GM21447 (cell line): ENCODE data around the gene TRA2B.

ENCODE experiments used
- ATAC-seq: cut with Tn5 transposase; IDR thresholded peaks from one replicate; pipeline ENCODE4 v1.9.1; 2021; ENCODE audit not compliant: unreplicated experiment

TRA2B gene

GRCh38 chr3:185937689-185938374 lies at the start of gene TRA2B:
TSS of gene TRA2B (minus strand) at chr3:185938014. CDS start at chr3:185937860, 154 bp downstream.
- ATAC-seq: peak; percentile 94

- ATAC-seq: no peak
Observed at GRCh38 chr3:185986198-185986777, 48.5 kb upstream of the TRA2B start.

DNA sequence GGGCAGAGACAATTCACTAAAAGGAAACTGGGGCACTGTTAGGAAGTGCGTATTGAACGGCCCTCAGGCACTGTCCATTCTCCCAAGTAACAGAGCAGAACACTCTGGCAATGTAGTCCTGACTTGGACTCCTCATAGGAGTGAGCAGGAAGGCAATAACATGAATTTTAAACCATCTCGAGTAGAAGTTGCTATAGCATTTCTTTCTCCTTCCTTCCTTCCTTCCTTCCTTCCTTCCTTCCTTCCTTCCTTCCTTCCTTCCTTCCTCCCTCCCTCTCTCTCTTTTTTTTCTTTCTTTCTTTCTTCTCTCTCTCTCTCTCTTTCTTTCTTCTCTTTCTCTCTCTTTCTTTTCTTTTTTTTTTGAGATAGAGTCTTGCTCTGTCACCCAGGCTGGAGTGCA lies 46.4 kb upstream of the TRA2B start:
- no peak for ATAC-seq

GRCh38 chr3:185983495-185984141 lies 45.8 kb upstream of the TRA2B start:
- no peak for ATAC-seq

DNA sequence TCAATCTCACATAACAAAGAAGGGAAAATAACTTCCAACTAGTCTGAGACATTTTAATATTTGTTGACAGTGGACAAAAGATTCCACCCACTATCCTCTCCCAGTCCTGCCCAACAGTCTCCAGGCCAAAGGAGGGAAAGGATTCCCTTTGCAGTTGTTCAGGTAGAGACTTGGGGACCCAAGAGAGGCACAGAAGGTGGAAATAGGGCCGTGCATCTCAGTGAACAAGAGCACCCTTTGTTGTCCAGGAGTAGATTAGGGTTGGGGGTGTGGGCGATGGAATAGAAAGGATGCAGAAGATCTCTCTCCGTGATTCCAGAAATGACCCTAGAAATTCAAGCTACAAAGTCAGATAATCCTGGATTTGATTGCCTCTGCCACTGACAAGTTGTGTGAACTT lies 44.8 kb upstream of the TRA2B start:
- ATAC-seq: no peak

GRCh38 chr3:185981621-185982020 lies 43.8 kb upstream of the TRA2B start:
- no peak for ATAC-seq

DNA sequence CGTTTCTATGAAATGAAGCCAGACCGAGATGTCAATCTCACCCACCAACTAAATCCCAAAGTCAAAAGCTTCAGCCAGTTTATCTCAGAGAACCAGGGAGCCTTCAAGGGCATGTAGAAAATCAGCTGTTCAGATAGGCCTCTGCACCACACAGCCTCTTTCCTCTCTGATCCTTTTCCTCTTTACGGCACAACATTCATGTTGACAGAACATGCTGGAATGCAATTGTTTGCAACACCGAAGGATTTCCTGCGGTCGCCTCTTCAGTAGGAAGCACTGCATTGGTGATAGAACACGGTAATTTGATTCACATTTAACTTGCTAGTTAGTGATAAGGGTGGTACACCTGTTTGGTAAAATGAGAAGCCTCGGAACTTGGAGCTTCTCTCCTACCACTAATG lies 41.9 kb upstream of the TRA2B start:
- ATAC-seq: no peak

GRCh38 chr3:185978516-185978915 lies 40.7 kb upstream of the TRA2B start:
- no peak for ATAC-seq

GRCh38 chr3:185977679-185978040 lies 39.8 kb upstream of the TRA2B start:
- no peak for ATAC-seq

- ATAC-seq: peak; percentile 82
Observed at GRCh38 chr3:185976977-185977678, 39.3 kb upstream of the TRA2B start.

- ATAC-seq: no peak
Observed at GRCh38 chr3:185976100-185976499, 38.3 kb upstream of the TRA2B start.

DNA sequence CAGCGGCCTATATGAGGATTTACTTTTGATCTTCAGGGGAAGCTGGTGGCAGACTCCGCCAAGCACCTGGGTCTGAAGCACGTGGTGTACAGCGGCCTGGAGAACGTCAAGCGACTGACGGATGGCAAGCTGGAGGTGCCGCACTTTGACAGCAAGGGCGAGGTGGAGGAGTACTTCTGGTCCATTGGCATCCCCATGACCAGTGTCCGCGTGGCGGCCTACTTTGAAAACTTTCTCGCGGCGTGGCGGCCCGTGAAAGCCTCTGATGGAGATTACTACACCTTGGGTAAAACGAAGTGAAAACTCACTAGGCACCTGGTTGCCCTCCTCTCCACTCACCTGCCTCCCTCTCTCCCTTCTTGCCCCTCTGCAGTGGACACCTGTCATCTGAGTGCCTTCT lies 33.8 kb upstream of the TRA2B start:
- ATAC-seq: no peak

- no peak for ATAC-seq
Observed at GRCh38 chr3:185968168-185968567, 30.4 kb upstream of the TRA2B start.

GRCh38 chr3:185966655-185967054 lies 28.8 kb upstream of the TRA2B start:
- ATAC-seq: no peak

- ATAC-seq: no peak
Observed at GRCh38 chr3:185965496-185965895, 27.7 kb upstream of the TRA2B start.

DNA sequence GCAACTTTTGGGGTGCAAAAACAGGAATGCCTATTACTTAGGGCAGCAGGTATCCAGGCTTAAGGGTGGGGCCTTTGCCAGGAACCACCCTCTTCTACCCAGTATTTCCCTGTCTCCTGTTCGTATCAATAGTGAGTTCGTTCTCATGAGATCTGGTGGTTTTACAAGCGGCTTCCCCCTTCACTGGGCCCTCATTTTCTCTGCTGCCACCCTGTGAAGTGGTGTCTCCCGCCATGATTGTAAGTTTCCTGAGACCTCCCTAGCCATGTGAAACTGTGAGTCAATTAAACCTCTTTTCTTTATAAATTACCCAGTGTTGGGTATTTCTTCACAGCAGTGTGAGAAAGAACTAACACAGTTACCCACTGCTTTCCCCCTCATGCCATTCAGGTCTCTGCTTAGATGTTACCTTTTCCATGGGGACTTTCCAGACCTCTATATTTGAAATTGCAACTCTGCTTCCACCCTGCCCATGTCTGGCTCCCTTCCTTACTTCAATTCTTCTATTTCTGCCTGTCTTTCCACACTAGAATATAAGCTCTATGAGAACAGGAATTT lies 23.9 kb upstream of the TRA2B start:
- ATAC-seq: no peak

GRCh38 chr3:185960522-185961288 lies 22.9 kb upstream of the TRA2B start:
- no peak for ATAC-seq

GRCh38 chr3:185959609-185960521 lies 22.1 kb upstream of the TRA2B start:
- ATAC-seq: no peak

DNA sequence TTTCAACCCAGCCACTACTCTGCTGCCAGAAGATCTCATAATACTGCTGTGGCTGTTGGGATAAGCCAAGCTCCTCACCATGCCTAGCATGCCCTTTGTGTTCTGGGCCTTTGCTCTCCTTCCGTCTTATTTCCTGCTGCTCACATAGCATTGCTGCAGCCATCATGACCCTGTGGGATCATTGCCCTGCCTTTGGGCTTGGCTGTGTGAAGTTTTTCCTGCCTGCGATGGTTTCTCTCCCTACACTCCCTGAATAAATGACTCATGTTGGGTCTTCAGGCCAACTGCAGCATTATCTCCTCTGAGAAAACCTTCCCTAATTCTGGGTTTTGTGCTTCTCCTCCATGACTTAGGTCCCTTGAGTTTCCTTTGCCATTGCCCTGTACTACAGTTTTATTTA lies 20.8 kb upstream of the TRA2B start:
- no peak for ATAC-seq

DNA sequence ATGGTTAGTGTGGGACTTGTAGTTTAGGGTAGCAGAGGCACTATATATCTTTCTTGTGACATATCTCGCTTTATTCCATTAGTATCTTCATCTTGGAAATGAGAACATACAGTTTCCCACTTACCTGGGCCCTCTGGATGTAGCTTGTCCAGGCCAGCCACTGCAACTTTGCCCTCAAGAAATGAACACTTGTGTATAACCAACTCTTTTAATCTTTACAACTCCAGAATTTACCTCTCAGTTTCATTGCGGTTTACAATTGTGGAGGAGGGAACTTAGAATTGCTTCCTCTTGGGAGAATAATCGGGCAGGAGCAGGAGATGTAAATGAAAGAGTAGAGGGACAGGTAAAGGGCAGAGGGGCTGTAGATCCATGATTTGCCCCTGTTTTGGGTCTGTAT lies 18.4 kb upstream of the TRA2B start:
- no peak for ATAC-seq
